GM23248 (cell line): ENCODE measurements around the gene G6PC3. TPM values are rescaled to one million over a fixed set of nuclear protein-coding genes. Genes with fewer than 3 reads are reported as not detected.

Experiments used
- DNase-seq: peaks from one replicate; pipeline ENCODE4 v3.0.0-alpha.2; 2015
- H2AFZ ChIP-seq: fragments of 200-600 bp; sonication (generic); 2 replicates; pipeline ENCODE4 v1.6.1; 2016; ENCODE audit warnings: antibody characterized with exemption
- H3F3A ChIP-seq: fragments of 200-600 bp; sonication (generic); 2 replicates; pipeline ENCODE4 v1.6.1; 2016; ENCODE audit warnings: mild to moderate bottlenecking, antibody characterized with exemption, mixed run types; ENCODE audit not compliant: insufficient read depth
- H3K27ac ChIP-seq: fragments of 200-600 bp; sonication (generic); 2 replicates; pipeline ENCODE4 v1.5.1; 2016; ENCODE audit warnings: mild to moderate bottlenecking
- H3K27me3 ChIP-seq: fragments of 200-600 bp; sonication (generic); replicated peaks from 2 replicates; pipeline ENCODE4 v1.6.1; 2016; ENCODE audit warnings: mild to moderate bottlenecking; ENCODE audit not compliant: insufficient read depth
- H3K36me3 ChIP-seq: fragments of 200-600 bp; sonication (generic); 2 replicates; pipeline ENCODE4 v1.6.1; 2016; ENCODE audit warnings: low read depth, mild to moderate bottlenecking
- H3K4me1 ChIP-seq: fragments of 200-600 bp; sonication (generic); 2 replicates; pipeline ENCODE4 v1.6.1; 2016; ENCODE audit warnings: mild to moderate bottlenecking; ENCODE audit not compliant: insufficient read depth
- H3K4me2 ChIP-seq: fragments of 200-600 bp; sonication (generic); one replicate; pipeline ENCODE4 v1.6.1; 2016; ENCODE audit warnings: mild to moderate bottlenecking; ENCODE audit not compliant: unreplicated experiment
- H3K4me3 ChIP-seq: fragments of 200-600 bp; sonication (generic); 2 replicates; pipeline ENCODE4 v1.5.1; 2016; ENCODE audit warnings: mild to moderate bottlenecking
- H3K79me2 ChIP-seq: fragments of 200-600 bp; sonication (generic); 2 replicates; pipeline ENCODE4 v1.6.1; 2016; ENCODE audit warnings: mild to moderate bottlenecking; ENCODE audit not compliant: insufficient read depth
- H3K9ac ChIP-seq: fragments of 200-600 bp; sonication (generic); 2 replicates; pipeline ENCODE4 v1.6.1; 2016; ENCODE audit warnings: mild to moderate bottlenecking
- H3K9me2 ChIP-seq: fragments of 200-600 bp; sonication (generic); 2 replicates; pipeline ENCODE4 v1.6.1; 2016; ENCODE audit warnings: mixed run types, mild to moderate bottlenecking, moderate library complexity; ENCODE audit not compliant: insufficient read depth
- H3K9me3 ChIP-seq: fragments of 200-600 bp; sonication (generic); one replicate; pipeline ENCODE4 v1.6.1; 2017; ENCODE audit warnings: low read depth
- H4K20me1 ChIP-seq: fragments of 200-600 bp; sonication (generic); 2 replicates; pipeline ENCODE4 v1.6.0; 2016; ENCODE audit not compliant: insufficient read depth
- EZH2 ChIP-seq: fragments of 200-600 bp; sonication (generic); IDR thresholded peaks from 2 replicates; pipeline ENCODE4 v1.6.1; 2018; ENCODE audit warnings: antibody characterized with exemption, mild to moderate bottlenecking; ENCODE audit not compliant: insufficient read depth, poor library complexity, severe bottlenecking
- EZH2phosphoT487 ChIP-seq: fragments of 200-600 bp; sonication (generic); IDR thresholded peaks from 2 replicates; pipeline ENCODE4 v1.6.1; 2018; ENCODE audit warnings: antibody characterized with exemption, moderate library complexity, mild to moderate bottlenecking, low read depth; ENCODE audit not compliant: insufficient read depth
- WGBS, 2 experiments: methylation state at CpG; one replicate each; pipeline ENCODE4 v1.1.6; 2015 to 2017; ENCODE audit warnings: low lambda C conversion rate in 2 of 2, low coverage in 1 of 2; ENCODE audit errors: missing lambda C conversion rate in 2 of 2; 5-methylcytosine and 5-hydroxymethylcytosine counted together
- in situ Hi-C: fragments of 300-500 bp; cut with MboI; formaldehyde crosslinking; loops from 2 replicates; pipeline ENCODE4 v1.15.0; 2020
- polyA plus RNA-seq: library from polyadenylated mRNA; unstranded; fragments of >200 nt; fragmentation: Nextera tagmentation; extraction: Ambion mirVana; gene quantifications from 2 replicates; pipeline ENCODE4 v1.2.1, GENCODE V29; 2016
- total RNA-seq: library from RNA; depleted of rRNA; stranded (reverse); fragments of >200 nt; shearing (Covaris generic); gene quantifications from 2 replicates; pipeline ENCODE4 v1.2.3, GENCODE V29; 2014

Gene G6PC3
- total and polyA plus RNA-seq, 2 experiments from 2014 or later: 68.5 to 128 TPM

GRCh38 chr17:44049294-44050060 lies 21.1 kb upstream of the G6PC3 start:
- 89 to 95% methylated on average over 9 of the region's 9 CpGs for WGBS, 2 experiments
- no peak overlapping the region for H3K4me3 ChIP-seq
- peaks cover 49% of the 10 kb centered on the region for H3K36me3 ChIP-seq
- no peak overlapping the region for H2AFZ ChIP-seq
- no peak overlapping the region for H3K27ac ChIP-seq
- peaks cover 13% of the 10 kb centered on the region for H3K4me1 ChIP-seq
- H3K79me2 ChIP-seq: peaks cover 99% of the 10 kb centered on the region
- H3K9ac ChIP-seq: no peak overlapping the region
- H3K27me3 ChIP-seq: no peaks in the 10 kb centered on the region
- H3K4me2 ChIP-seq: no peak overlapping the region
- no peaks in the 10 kb centered on the region for H3K9me3 ChIP-seq
- H3F3A ChIP-seq: peaks cover 18% of the 10 kb centered on the region
- in situ Hi-C loops: no loop called here
- no peak for TF ChIP-seq EZH2phosphoT487
- TF ChIP-seq EZH2: no peak
- DNase-seq: no peak
- H3K9me2 ChIP-seq: no peaks in the 10 kb centered on the region
- peaks cover 10% of the 10 kb centered on the region; the same call in 1 of the 2 replicates for H4K20me1 ChIP-seq

DNA sequence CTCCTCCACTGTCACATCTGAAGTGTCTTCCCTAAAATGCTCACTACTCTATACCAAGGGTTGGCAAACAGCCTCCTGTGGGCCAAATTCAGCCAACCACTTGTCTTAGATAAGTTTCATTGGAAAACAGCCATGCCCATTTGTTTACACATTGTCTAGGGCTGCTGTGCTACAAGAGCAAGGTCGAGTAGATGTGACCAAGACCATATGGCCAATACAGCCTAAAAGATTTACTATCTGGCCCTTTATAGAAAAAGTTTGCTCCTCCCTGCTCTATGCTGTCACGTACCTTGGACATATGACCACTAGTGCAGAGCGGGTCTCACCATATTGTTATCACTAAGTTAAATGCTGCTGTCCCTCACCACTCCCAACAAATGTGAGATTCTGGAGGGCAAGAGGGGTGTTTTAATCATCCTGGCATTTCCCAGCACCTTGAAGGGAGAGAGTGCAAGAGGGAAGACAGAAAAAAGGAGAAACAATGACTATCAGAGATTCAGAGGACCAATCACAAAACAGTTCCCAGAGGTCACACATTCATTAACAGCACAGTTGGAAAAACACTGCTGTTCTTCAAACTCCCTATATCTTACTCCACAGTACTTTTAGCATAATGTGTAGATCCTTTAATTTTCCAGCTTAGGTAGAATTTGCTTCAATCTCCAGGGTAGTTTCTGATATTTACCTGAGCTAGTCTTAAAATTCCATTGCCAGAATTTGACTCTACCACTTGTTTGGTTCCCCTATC lies 17.2 kb upstream of the G6PC3 start:
- in situ Hi-C loops: no loop called here
- H3F3A ChIP-seq: no peaks in the 10 kb centered on the region; the same call in 1 of the 2 replicates
- H3K36me3 ChIP-seq: peaks cover 38% of the 10 kb centered on the region
- H3K4me3 ChIP-seq: no peak overlapping the region
- H3K79me2 ChIP-seq: peaks cover 100% of the 10 kb centered on the region
- no peaks in the 10 kb centered on the region for H3K9me2 ChIP-seq
- TF ChIP-seq EZH2phosphoT487: no peak
- no peak for TF ChIP-seq EZH2
- no peak overlapping the region for H3K27ac ChIP-seq
- no peaks in the 10 kb centered on the region for H3K27me3 ChIP-seq
- no peak overlapping the region for H3K4me2 ChIP-seq
- no peaks in the 10 kb centered on the region for H3K4me1 ChIP-seq
- H3K9me3 ChIP-seq: no peaks in the 10 kb centered on the region
- DNase-seq: no peak
- no peak overlapping the region for H3K9ac ChIP-seq
- H4K20me1 ChIP-seq: 0 out of 2 replicates have a peak, but pooled peaks cover 4% of the 10 kb centered on the region
- 75 to 86% methylated on average over 3 of the region's 3 CpGs for WGBS, 2 experiments
- H2AFZ ChIP-seq: no peak overlapping the region

GRCh38 chr17:44059101-44059892 lies 11.2 kb upstream of the G6PC3 start:
- peaks cover 36% of the 10 kb centered on the region for H3F3A ChIP-seq
- H3K79me2 ChIP-seq: peaks cover 100% of the 10 kb centered on the region
- peaks cover 18% of the 10 kb centered on the region for H3K4me1 ChIP-seq
- H3K27ac ChIP-seq: no peak overlapping the region
- no peaks in the 10 kb centered on the region for H3K9me3 ChIP-seq
- H3K4me3 ChIP-seq: no peak overlapping the region
- in situ Hi-C loops: no loop called here
- H3K9me2 ChIP-seq: no peaks in the 10 kb centered on the region
- H3K27me3 ChIP-seq: no peaks in the 10 kb centered on the region
- H2AFZ ChIP-seq: no peak overlapping the region
- WGBS, 2 experiments: 87 to 90% methylated on average over 14 of the region's 14 CpGs
- no peak overlapping the region for H3K4me2 ChIP-seq
- H3K9ac ChIP-seq: no peak overlapping the region
- no peak for DNase-seq
- H3K36me3 ChIP-seq: peaks cover 40% of the 10 kb centered on the region
- no peaks in the 10 kb centered on the region for H4K20me1 ChIP-seq
- no peak for TF ChIP-seq EZH2
- no peak for TF ChIP-seq EZH2phosphoT487

- H3K79me2 ChIP-seq: peaks cover 100% of the 10 kb centered on the region
- no peaks in the 10 kb centered on the region for H3K9me3 ChIP-seq
- 0 out of 2 replicates have a peak overlapping the region, but pooled peaks have one; percentile 21 for H3K4me3 ChIP-seq
- peaks cover 18% of the 10 kb centered on the region for H3K4me1 ChIP-seq
- H3K27ac ChIP-seq: peak overlapping the region; percentile 58
- H3K9me2 ChIP-seq: no peaks in the 10 kb centered on the region
- DNase-seq: peak; percentile 66
- no peaks in the 10 kb centered on the region for H4K20me1 ChIP-seq
- peak overlapping the region; percentile 28 for H3K4me2 ChIP-seq
- peaks cover 37% of the 10 kb centered on the region for H3F3A ChIP-seq
- TF ChIP-seq EZH2phosphoT487: no peak
- TF ChIP-seq EZH2: no peak
- H3K27me3 ChIP-seq: no peaks in the 10 kb centered on the region
- in situ Hi-C loops: no loop called here
- H2AFZ ChIP-seq: no peak overlapping the region
- peak overlapping the region; percentile 20; the same call in 1 of the 2 replicates for H3K9ac ChIP-seq
- 4 to 5% methylated on average over 1 of the region's 1 CpG for WGBS, 2 experiments
- H3K36me3 ChIP-seq: peaks cover 35% of the 10 kb centered on the region
Measured at GRCh38 chr17:44061446-44061845, 9.1 kb upstream of the G6PC3 start.
